HepG2 (cell line): ENCODE results near the gene DNPH1. TPM values are rescaled to one million over a fixed set of nuclear protein-coding genes. Genes with fewer than 3 reads are reported as not detected.

ENCODE experiments used
- ATAC-seq: fragments of 200-7000 bp; cut with Tn5 transposase; 3 replicates; pipeline ENCODE4 v1.9.1; 2020; ENCODE audit warnings: mild to moderate bottlenecking, moderate library complexity
- BruUV-seq: library from RNA; stranded (reverse); fragments of 400-500 nt; replicated peaks from 2 replicates; lab custom pipeline; 2021; lab: Mats Ljungman, UMichigan
- CTCF ChIA-PET: fragments of 300-600 bp; formaldehyde crosslinking; extraction: SDS; loops from one replicate; lab custom pipeline; 2021; ENCODE audit warnings: low total read pairs, inconsistent platforms, low intra/inter-chr PET ratio; lab: Yijun Ruan, JAX
- POLR2A ChIA-PET: fragments of 350-600 bp; sonication (Branson Sonifier 250); formaldehyde crosslinking; loops from one replicate; lab custom pipeline; 2020; ENCODE audit warnings: antibody characterized with exemption, inconsistent platforms; lab: Yijun Ruan, JAX
- DNase-seq: peaks from one replicate; pipeline ENCODE4 v3.0.0-alpha.2; 2015; ENCODE audit warnings: low spot score
- FAIRE-seq: peaks from 3 replicates; lab custom pipeline; 2011; peaks lifted over from hg19 to GRCh38; lab: Jason Lieb, UNC
- H2AFZ ChIP-seq: one replicate; pipeline ENCODE4 v1.6.1; 2011; ENCODE audit warnings: low read length, inconsistent platforms
- H3K27ac ChIP-seq: fragments of 300-600 bp; 3 replicates; pipeline ENCODE4 v1.8.0; 2011; ENCODE audit warnings: mixed run types, mild to moderate bottlenecking, mixed read lengths, low read length, inconsistent platforms; ENCODE audit not compliant: insufficient read depth; ENCODE audit errors: extremely low read length
- H3K27me3 ChIP-seq, 2 experiments: fragments of 200-600 bp in 1 of 2; 2 replicates in 1 of 2; 3 replicates in 1 of 2; pipeline versions ENCODE4 v1.6.0 to v1.8.0; 2011; ENCODE audit warnings: low read length in 2 of 2, mild to moderate bottlenecking in 2 of 2, moderate library complexity in 2 of 2, inconsistent platforms in 1 of 2; ENCODE audit not compliant: insufficient read depth in 2 of 2, control insufficient read depth in 1 of 2
- H3K36me3 ChIP-seq, 2 experiments: fragments of 200-600 bp in 1 of 2; replicated peaks in 1 of 2; 2 replicates in 1 of 2; 3 replicates in 1 of 2; pipeline versions ENCODE4 v1.5.1 to v1.8.0; 2011; ENCODE audit warnings: low read length in 2 of 2, inconsistent platforms in 1 of 2; ENCODE audit not compliant: insufficient read depth in 2 of 2, control insufficient read depth in 1 of 2
- H3K4me1 ChIP-seq: 2 replicates; pipeline ENCODE4 v1.5.1; 2012; ENCODE audit warnings: low read length, inconsistent platforms; ENCODE audit not compliant: insufficient read depth
- H3K4me2 ChIP-seq: 2 replicates; pipeline ENCODE4 v1.6.0; 2011; ENCODE audit warnings: low read depth, low read length, inconsistent platforms
- H3K4me3 ChIP-seq, 3 experiments: fragments of 200-600 bp in 1 of 3; sonication (generic), shearing (Covaris generic) in 1 of 3; replicated peaks in 1 of 3; 2 replicates each; pipeline ENCODE4 v1.5.1; 2011 to 2016; ENCODE audit warnings: low read length in 3 of 3, inconsistent platforms in 2 of 3, low read depth in 2 of 3, mild to moderate bottlenecking in 2 of 3, control low read depth in 1 of 3, mixed read lengths in 1 of 3; ENCODE audit not compliant: insufficient read depth in 1 of 3
- H3K79me2 ChIP-seq: one replicate; pipeline ENCODE4 v1.6.1; 2011; ENCODE audit warnings: low read length, inconsistent platforms; ENCODE audit not compliant: insufficient read depth
- H3K9ac ChIP-seq: 2 replicates; pipeline ENCODE4 v1.6.0; 2011; ENCODE audit warnings: mild to moderate bottlenecking, low read depth, low read length, inconsistent platforms; ENCODE audit not compliant: insufficient read depth
- H3K9me3 ChIP-seq: 2 replicates; pipeline ENCODE4 v1.5.1; 2012; ENCODE audit warnings: mild to moderate bottlenecking, low read length
- H4K20me1 ChIP-seq: 2 replicates; pipeline ENCODE4 v1.6.0; 2011; ENCODE audit warnings: inconsistent platforms, mild to moderate bottlenecking, low read length, moderate library complexity; ENCODE audit not compliant: insufficient read depth
- ASH2L ChIP-seq: fragments of 300-600, 200-600 bp; sonication (generic); IDR thresholded peaks from 2 replicates; pipeline ENCODE4 v1.7.0; 2017; ENCODE audit warnings: low read depth, mild to moderate bottlenecking, moderate library complexity, mixed read lengths, low read length; ENCODE audit not compliant: insufficient read length
- ESRRA ChIP-seq: sonication (generic); formaldehyde crosslinking; IDR thresholded peaks from 2 replicates; pipeline ENCODE4 v1.5.1; 2020; ENCODE audit warnings: mild to moderate bottlenecking, low read depth, missing genetic modification reagents
- ISX ChIP-seq: sonication (generic); formaldehyde crosslinking; conservative IDR thresholded peaks from 2 replicates; pipeline ENCODE4 v1.5.0; 2020; ENCODE audit warnings: missing genetic modification reagents
- ZNF138 ChIP-seq: sonication (generic); formaldehyde crosslinking; IDR thresholded peaks from 2 replicates; pipeline ENCODE4 v1.5.0; 2020; ENCODE audit warnings: mild to moderate bottlenecking, low read depth, missing genetic modification reagents
- ZNF274 ChIP-seq: sonication (generic); formaldehyde crosslinking; IDR thresholded peaks from 2 replicates; pipeline ENCODE4 v1.5.1; 2020; ENCODE audit warnings: mild to moderate bottlenecking, missing genetic modification reagents
- ZNF558 ChIP-seq: sonication (generic); formaldehyde crosslinking; IDR thresholded peaks from 2 replicates; pipeline ENCODE4 v1.9.0; 2022; ENCODE audit warnings: mild to moderate bottlenecking, missing genetic modification reagents, borderline replicate concordance
- ZNF83 ChIP-seq: sonication (generic); formaldehyde crosslinking; IDR thresholded peaks from 2 replicates; pipeline ENCODE4 v1.4.0; 2020; ENCODE audit warnings: missing genetic modification reagents, mild to moderate bottlenecking, borderline replicate concordance
- WGBS: methylation state at CpG from one replicate; pipeline ENCODE4 v1.1.6; 2017; ENCODE audit warnings: low lambda C conversion rate; 5-methylcytosine and 5-hydroxymethylcytosine counted together
- in situ Hi-C: cut with HindIII; loops from 2 replicates; pipeline ENCODE4 v1.10.0; 2017; ENCODE audit warnings: low pct_unique_long_range_greater_than_20kb; ENCODE audit not compliant: extremely low pct_ligation_motif_present
- intact Hi-C: fragments of 100-400 bp; cut with micrococcal nuclease; formaldehyde crosslinking; loops from one replicate; pipeline ENCODE4 v1.10.0; 2022; ENCODE audit not compliant: unreplicated experiment
- polyA plus RNA-seq, 8 experiments: library from polyadenylated mRNA; depleted of rRNA in 3 of 8; stranded (reverse) in 7 of 8; unstranded in 1 of 8; fragments of >200 nt; fragmentation: Illumina TruSeq in 4 of 8; extraction: Trizol in 4 of 8; gene quantifications; 2 replicates each; pipeline versions ENCODE4 v1.2.1 to v1.2.3, GENCODE V29; 2011 to 2016; ENCODE audit warnings: low read depth in 4 of 8, missing spikeins in 1 of 8, mixed read lengths in 1 of 8; ENCODE audit not compliant: insufficient read depth in 1 of 8
- total RNA-seq, 5 experiments: library from RNA; depleted of rRNA; stranded (reverse); fragments of >200 nt; fragmentation: Illumina TruSeq; extraction: Trizol; gene quantifications; 2 replicates each; pipeline ENCODE4 v1.2.3, GENCODE V29; 2016; ENCODE audit warnings: low read depth in 1 of 5
- TF ChIP-seq, protein P1 (sequence below): sonication (generic); formaldehyde crosslinking; IDR thresholded peaks from 2 replicates; pipeline ENCODE4 v1.4.0; 2020; ENCODE audit warnings: missing genetic modification reagents

DNPH1 gene
- total and polyA plus RNA-seq, 2 of the 13 experiments (the other 11 are each of a cell fraction or from before 2014, with no cell fraction given): 56.5 to 75.1 TPM

DNA sequence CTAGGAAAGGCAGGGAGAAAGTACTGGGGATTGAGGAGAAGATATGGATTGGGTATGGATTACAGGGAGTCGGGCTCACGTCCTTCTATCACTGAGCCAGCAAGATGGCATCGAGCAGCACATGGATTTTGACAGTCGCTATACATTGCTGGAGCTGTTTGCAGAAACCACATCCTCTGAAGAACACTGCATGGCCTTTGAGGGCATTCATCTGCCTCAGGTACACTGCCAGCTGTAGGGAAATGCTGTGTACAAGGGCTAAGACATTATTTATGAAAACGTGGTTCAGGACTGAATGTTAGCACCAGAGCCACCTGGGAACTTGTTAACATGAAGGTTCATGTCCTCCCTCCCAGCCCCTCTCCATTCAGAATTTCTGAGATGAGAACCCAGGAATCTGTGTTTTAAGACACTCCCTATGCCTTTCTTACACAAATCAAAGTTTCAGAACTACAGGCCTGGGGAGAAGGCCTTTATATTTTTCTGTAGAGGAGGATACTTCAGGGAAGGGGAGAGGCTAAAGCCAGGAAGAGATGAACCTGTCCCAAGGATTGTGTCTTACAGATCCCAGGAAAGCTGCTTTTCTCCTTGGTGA is 43.8 kb downstream of the DNPH1 start:
- no TSS peak for BruUV-seq
- no peak for ATAC-seq
- WGBS: 74% methylated on average over 5 of the region's 5 CpGs
- intact Hi-C loops (no loop called here), in situ Hi-C loops (no loop called here)
- no peaks in the 10 kb centered on the region; a peak in 1 of 5 replicates for H3K27me3 ChIP-seq
- TF ChIP-seq ZNF558 (CRISPR knock-in tag) (no peak), ZNF138 (CRISPR knock-in tag) (no peak), ISX (CRISPR knock-in tag) (no peak), ESRRA (CRISPR knock-in tag) (no peak), ZNF274 (CRISPR knock-in tag) (no peak), ZNF83 (CRISPR knock-in tag) (no peak), ASH2L (no peak)
- TF ChIP-seq, protein P1, sequence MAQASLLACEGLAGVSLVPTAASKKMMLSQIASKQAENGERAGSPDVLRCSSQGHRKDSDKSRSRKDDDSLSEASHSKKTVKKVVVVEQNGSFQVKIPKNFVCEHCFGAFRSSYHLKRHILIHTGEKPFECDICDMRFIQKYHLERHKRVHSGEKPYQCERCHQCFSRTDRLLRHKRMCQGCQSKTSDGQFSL (CRISPR knock-in tag): no peak
- peaks cover 29% of the 10 kb centered on the region for H3K4me1 ChIP-seq
- DNase-seq: no peak
- no peaks in the 10 kb centered on the region for H4K20me1 ChIP-seq
- no peaks in the 10 kb centered on the region for H3K79me2 ChIP-seq
- H3K27ac ChIP-seq: no peak overlapping the region
- peak; percentile 18 for FAIRE-seq
- H3K4me2 ChIP-seq: no peak overlapping the region
- H3K9me3 ChIP-seq: no peaks in the 10 kb centered on the region
- peaks cover 6 to 7% of the 10 kb centered on the region in 2 experiments; a peak in 3 of 5 replicates for H3K36me3 ChIP-seq
- CTCF ChIA-PET: no interaction called here
- POLR2A ChIA-PET: no interaction called here
- no peak overlapping the region for H3K9ac ChIP-seq
- no peak overlapping the region for H2AFZ ChIP-seq
- H3K4me3 ChIP-seq: no peak overlapping the region
